SKM-1 (cell line): ENCODE measurements around the gene AOPEP.

ENCODE experiments used
- DNase-seq: peaks from one replicate; lab custom pipeline; 2025; ENCODE audit not compliant: unreplicated experiment; lab: John Stamatoyannopoulos, UW

The AOPEP gene

GRCh38 chr9:94891183-94891582, 164.7 kb downstream of the AOPEP start:
- no peak for DNase-seq

GRCh38 chr9:94892675-94893074, 166.2 kb downstream of the AOPEP start:
- DNase-seq = no peak

GRCh38 chr9:94894094-94894699, 167.7 kb downstream of the AOPEP start:
- DNase-seq = no peak

GRCh38 chr9:94895668-94896067, 169.2 kb downstream of the AOPEP start:
- DNase-seq = no peak

- DNase-seq = no peak
Observed at GRCh38 chr9:94896512-94896911, 170.0 kb downstream of the AOPEP start.

GRCh38 chr9:94899464-94900221, 173.1 kb downstream of the AOPEP start:
- no peak for DNase-seq

- DNase-seq = no peak
Observed at GRCh38 chr9:94900222-94901018, 173.9 kb downstream of the AOPEP start.

- DNase-seq = no peak
Observed at GRCh38 chr9:94901019-94901363, 174.5 kb downstream of the AOPEP start.

- no peak for DNase-seq
Observed at GRCh38 chr9:94903961-94904421, 177.5 kb downstream of the AOPEP start.

- DNase-seq = no peak
Observed at GRCh38 chr9:94904806-94905205, 178.3 kb downstream of the AOPEP start.

GRCh38 chr9:94905606-94906005, 179.1 kb downstream of the AOPEP start:
- no peak for DNase-seq

GRCh38 chr9:94906181-94906580, 179.7 kb downstream of the AOPEP start:
- no peak for DNase-seq

- DNase-seq = no peak
Observed at GRCh38 chr9:94906713-94907112, 180.2 kb downstream of the AOPEP start.

GRCh38 chr9:94907264-94907936, 180.9 kb downstream of the AOPEP start:
- no peak for DNase-seq

GRCh38 chr9:94908011-94908563, 181.6 kb downstream of the AOPEP start:
- no peak for DNase-seq

- no peak for DNase-seq
Observed at GRCh38 chr9:94908583-94909249, 182.2 kb downstream of the AOPEP start.

- DNase-seq = no peak
Observed at GRCh38 chr9:94909250-94909894, 182.9 kb downstream of the AOPEP start.

- no peak for DNase-seq
Observed at GRCh38 chr9:94909965-94910730, 183.6 kb downstream of the AOPEP start.

GRCh38 chr9:94911211-94911610, 184.7 kb downstream of the AOPEP start:
- DNase-seq = no peak
